Forelimb muscle (tissue), 1 donor: Measurements from ENCODE around the gene KIF9. TPM values are rescaled to one million over a fixed set of nuclear protein-coding genes. Genes with fewer than 3 reads are reported as not detected.
"Not testable (repeated sequence)": the region's sequence is repeated elsewhere in the genome, so short reads cannot be mapped to it uniquely, and the experiment has no call there.

Source experiments
- DNase-seq: peaks from one replicate; pipeline ENCODE4 v3.0.0-alpha.2; 2013; ENCODE audit warnings: low read depth
- polyA plus RNA-seq: library from polyadenylated mRNA; unstranded; fragments of 120-200 nt; gene quantifications from one replicate; pipeline ENCODE4 v1.2.1, GENCODE V29; 2013; ENCODE audit not compliant: insufficient read length

The KIF9 gene
- polyA plus RNA-seq, 1 donor: 7.3 TPM

GRCh38 chr3:47293822-47294221 lies 11.2 kb upstream of the KIF9 start:
- no peak for DNase-seq

GRCh38 chr3:47291754-47292420 lies 9.3 kb upstream of the KIF9 start:
- DNase-seq: not testable (repeated sequence)

- DNase-seq: no peak
These were observed 8.7 kb upstream of the KIF9 start for GRCh38 chr3:47291158-47291753.

DNA sequence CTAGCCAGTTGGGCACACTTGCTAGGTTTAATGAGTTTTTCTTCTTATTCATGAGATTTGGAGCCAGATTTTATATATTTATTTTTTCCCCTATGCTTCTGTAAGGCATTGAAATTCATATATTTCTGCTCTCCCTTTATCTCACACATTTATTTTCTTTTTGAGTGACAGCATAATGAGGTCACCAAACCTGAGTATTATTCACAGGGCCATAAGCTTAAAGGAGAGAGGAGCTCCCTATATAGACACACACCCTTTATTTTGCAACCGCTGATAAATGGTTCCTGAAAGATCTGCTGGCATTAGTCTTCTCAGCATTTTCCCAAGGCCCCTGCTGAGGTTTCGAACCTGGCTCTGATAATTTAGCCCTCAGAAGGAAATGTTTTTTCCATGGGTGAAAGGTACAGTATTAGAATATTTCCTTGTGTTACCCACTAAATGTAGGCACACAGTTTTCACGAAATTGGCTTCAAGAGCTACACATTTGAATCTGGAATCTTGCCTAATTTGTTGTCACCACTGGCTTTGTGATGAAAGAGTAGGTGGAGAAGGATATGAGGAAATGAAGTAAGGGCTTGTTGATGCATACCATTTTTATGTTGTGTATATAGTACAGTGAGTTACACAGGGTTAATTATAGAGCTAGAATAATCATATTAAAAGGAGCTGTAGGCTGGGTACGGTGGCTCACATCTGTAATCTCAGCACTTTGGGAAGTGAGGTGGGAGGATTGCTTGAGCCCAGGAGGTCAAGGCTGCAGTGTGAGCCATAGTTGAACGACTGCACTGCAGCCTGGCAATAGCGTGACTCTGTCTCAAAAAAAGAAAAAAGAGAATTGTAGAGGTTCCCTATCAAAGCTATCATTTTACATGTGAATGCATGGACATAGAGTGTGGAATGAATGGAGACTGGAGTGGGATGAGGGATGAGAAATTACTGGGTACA lies 6.6 kb upstream of the KIF9 start:
- no peak for DNase-seq

GRCh38 chr3:47283591-47284364 lies 1.2 kb upstream of the KIF9 start:
- DNase-seq: no peak

DNA sequence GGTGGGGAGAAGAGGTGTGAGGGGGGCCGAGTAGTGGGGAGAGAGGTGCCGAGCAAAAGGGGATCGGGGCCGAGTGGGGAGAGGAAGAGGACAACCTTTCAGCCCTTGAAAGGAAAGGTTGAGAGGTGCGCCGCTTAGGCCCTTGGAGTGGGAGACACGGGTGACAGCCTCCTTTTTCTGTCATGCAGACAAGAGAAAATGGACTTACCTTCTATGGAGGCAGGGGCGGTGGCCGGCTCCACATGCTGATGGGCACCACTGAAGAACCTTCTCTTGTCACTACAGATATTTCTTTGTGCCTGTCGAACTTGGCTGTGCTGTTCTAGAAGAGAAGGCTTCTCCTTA lies 566 bp upstream of the KIF9 start:
- DNase-seq: no peak

DNA sequence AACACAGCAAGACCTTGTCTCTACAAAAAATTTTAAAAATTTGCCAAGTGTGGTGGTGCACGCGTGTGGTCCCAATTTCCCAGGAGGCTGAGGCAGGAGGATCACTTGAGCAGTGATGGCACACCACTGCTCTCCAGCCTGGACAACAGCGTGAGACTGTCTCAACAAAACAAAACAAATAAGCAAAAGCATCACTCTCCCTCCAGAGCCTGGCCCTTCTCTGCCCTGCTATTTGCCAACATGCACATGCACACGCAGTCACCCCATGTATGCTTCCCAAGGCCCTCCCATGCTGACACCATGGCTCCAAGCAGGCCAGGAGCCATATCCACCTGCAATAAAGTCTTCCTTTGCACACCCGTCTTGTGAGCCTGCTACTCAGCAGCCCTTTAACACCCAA lies 2.1 kb downstream of the KIF9 start:
- no peak for DNase-seq

DNA sequence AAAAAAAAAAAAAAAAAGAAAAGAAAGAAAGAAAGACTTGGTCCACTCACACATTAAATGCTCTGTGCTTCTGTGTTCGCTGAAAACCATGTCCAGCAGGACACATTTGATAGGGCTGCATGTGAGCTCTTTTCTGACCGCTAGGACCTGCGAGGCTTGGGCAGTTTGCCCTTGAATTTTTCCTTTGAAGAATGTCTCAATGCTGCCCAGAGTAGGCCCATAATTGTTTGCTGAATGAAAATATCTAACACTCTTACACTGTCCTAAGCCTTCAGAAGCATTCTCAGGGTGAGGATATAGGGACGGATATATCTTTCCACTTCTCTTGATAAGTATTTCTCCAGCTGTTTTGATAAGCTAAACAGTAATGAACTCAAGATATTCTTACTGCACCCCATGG lies 6.0 kb downstream of the KIF9 start:
- no peak for DNase-seq

GRCh38 chr3:47274652-47275051 lies 7.9 kb downstream of the KIF9 start:
- no peak for DNase-seq

GRCh38 chr3:47273564-47273963 lies 9.0 kb downstream of the KIF9 start:
- no peak for DNase-seq

- DNase-seq: no peak
These were observed 12.1 kb downstream of the KIF9 start for GRCh38 chr3:47270526-47270925.

- DNase-seq: no peak
These were observed 15.1 kb downstream of the KIF9 start for GRCh38 chr3:47267490-47267824.

DNA sequence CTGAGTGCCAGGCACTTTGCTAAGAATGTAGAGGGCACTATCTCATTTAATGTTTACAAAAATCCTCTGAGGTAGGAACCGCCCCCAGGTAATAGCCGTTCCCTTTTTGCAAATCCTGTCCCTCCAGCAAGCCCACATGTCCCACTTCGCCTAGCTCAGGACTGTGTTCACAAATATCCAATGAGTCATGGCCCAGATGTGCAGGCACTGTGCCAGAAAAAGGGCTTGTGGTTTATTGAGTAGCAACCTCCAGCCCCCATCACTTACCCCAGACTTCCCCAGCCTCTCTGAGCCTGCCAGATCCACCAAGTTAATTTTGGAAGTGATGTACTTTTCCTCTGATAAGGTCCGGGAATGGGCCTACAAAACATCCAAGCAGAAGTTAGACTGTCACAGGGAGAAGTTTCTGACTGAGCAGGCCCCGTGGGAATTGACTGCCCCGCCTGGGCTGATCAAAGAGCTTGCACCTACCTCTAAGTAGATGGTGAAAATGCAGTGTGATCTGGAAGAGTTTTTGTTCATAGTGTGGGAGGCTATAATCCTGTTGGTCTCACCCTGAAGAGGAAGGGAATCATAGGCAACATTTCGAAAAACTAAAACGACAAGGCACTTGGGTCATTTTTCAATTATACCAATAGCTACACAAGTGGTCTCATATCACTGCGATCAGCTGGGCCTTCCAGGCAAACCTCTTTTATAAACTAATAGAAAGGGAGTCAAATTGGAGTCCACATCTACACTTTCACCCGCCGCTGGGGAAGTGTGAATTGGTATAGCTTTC lies 15.7 kb downstream of the KIF9 start:
- peak; percentile 68 for DNase-seq

DNA sequence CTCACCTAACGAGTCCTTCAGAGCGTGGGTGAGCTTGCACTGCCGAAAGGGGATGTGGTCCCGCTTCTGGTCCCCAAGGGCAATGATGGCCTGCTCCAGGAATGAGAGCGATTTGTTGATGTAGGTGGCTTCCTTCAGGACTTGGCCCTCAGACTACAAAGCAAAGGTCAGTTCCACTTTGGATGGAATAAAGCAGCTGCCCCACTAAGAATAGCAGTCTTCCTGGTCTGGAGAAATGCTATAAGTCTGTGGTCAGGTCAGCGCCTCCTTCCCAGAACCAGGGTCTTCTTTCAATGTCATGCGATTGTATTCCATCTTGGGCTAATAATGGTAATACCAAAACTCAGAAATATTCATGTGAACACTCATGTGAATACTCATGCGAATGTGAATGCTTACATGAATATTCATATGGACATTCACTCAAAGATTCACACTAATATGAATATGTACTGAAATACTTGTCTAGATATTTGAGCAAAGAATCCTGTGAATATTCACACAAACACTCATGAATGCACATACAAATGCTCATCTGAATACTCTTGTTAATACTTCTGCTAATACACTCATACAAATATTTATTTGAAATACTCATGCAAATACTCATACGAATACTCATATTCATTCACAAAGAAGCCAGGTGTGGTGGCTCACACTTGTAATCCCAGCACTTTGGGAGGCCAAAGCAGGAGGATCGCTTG lies 16.7 kb downstream of the KIF9 start:
- no peak for DNase-seq

GRCh38 chr3:47265008-47265407 lies 17.6 kb downstream of the KIF9 start:
- DNase-seq: no peak

DNA sequence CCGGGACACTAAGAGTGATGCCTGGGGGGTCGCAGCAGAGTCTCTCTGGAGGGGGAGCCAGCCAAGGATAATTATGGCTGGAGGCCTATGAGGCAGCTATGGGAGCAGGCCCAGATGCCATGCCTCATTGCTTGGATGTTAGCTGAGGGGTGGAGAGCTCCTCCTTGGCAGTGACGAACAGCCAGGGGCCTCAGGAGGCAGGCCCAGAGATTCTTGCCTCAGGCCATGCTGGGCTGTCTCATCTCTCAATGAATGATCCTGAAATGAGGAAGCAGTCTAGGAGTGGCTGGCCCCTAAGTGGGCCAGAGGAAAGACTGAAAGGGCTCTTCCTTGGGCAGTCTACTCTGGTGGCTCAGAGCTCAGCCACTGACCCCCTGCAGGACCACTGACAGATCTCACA lies 21.3 kb downstream of the KIF9 start:
- no peak for DNase-seq

DNA sequence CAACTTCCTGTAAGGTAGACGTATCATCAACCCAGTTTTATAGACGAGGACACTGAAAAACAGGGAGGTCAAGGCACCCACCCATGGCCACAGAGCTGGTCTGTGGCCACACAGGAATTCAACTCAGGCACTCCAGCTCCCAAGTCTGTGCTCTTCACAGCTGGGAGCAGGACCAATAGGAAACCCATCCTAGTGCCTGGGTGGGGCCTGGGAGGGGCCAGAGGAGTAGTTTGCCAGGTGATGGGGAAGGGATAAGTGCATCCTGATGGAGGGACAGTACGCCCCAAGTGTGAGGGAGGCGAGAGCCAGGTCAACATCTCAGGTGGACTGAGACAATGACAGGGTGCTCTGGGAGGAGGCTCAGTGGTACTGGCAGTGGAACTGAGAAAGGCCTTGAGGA lies 22.0 kb downstream of the KIF9 start:
- no peak for DNase-seq

GRCh38 chr3:47259114-47259513 lies 23.5 kb downstream of the KIF9 start:
- no peak for DNase-seq

DNA sequence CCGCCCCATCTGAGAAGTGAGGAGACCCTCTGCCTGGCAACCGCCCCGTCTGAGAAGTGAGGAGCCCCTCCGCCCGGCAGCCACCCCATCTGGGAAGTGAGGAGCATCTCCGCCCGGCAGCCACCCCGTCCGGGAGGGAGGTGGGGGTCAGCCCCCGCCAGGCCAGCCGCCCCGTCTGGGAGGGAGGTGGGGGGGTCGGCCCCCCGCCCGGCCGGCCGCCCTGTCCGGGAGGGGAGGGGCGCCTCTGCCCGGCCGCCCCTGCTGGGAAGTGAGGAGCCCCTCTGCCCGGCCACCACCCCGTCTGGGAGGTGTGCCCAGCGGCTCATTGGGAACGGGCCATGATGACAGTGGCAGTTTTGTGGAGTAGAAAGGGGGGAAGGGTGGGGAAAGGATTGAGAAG lies 26.3 kb downstream of the KIF9 start:
- DNase-seq: not testable (repeated sequence)

GRCh38 chr3:47251689-47252088 lies 30.9 kb downstream of the KIF9 start:
- DNase-seq: no peak

GRCh38 chr3:47251085-47251484 lies 31.5 kb downstream of the KIF9 start:
- not testable (repeated sequence) for DNase-seq
